Smooth muscle cell (in vitro differentiated cells): ENCODE results near the gene SHLD1. TPM values are rescaled to one million over a fixed set of nuclear protein-coding genes. Genes with fewer than 3 reads are reported as not detected.
A peak's percentile ranks its signal among the peaks of the same experiment; 100 is the strongest.
"Not testable (repeated sequence)": the region's sequence is repeated elsewhere in the genome, so short reads cannot be mapped to it uniquely, and the experiment has no call there.

Experiments
- DNase-seq: peaks from one replicate; lab custom pipeline; 2025; ENCODE audit not compliant: unreplicated experiment; lab: John Stamatoyannopoulos, UW
- H2AFZ ChIP-seq: fragments of 200-600 bp; sonication (generic); 2 replicates; pipeline ENCODE4 v1.6.0; 2016; ENCODE audit warnings: antibody characterized with exemption, low read depth, mild to moderate bottlenecking
- H3F3A ChIP-seq: fragments of 200-600 bp; sonication (generic); 2 replicates; pipeline ENCODE4 v1.6.0; 2017; ENCODE audit warnings: antibody characterized with exemption, low read depth
- H3K27ac ChIP-seq: fragments of 200-600 bp; sonication (generic); 2 replicates; pipeline ENCODE4 v1.5.1; 2016; ENCODE audit warnings: low read depth, mild to moderate bottlenecking
- H3K27me3 ChIP-seq: fragments of 200-600 bp; sonication (generic); 2 replicates; pipeline ENCODE4 v1.6.1; 2016; ENCODE audit warnings: low read depth, mild to moderate bottlenecking
- H3K36me3 ChIP-seq: fragments of 200-600 bp; sonication (generic); 2 replicates; pipeline ENCODE4 v1.5.1; 2016; ENCODE audit warnings: low read depth
- H3K4me1 ChIP-seq: fragments of 200-600 bp; sonication (generic); 2 replicates; pipeline ENCODE4 v1.5.1; 2016; ENCODE audit warnings: low read depth
- H3K4me2 ChIP-seq: fragments of 200-600 bp; sonication (generic); 2 replicates; pipeline ENCODE4 v1.6.0; 2016; ENCODE audit warnings: mild to moderate bottlenecking
- H3K4me3 ChIP-seq: fragments of 200-600 bp; sonication (generic); 2 replicates; pipeline ENCODE4 v1.5.1; 2016; ENCODE audit warnings: mild to moderate bottlenecking
- H3K79me2 ChIP-seq: fragments of 200-600 bp; sonication (generic); 2 replicates; pipeline ENCODE4 v1.6.0; 2016; ENCODE audit warnings: low read depth, mild to moderate bottlenecking
- H3K9ac ChIP-seq: fragments of 200-600 bp; sonication (generic); 2 replicates; pipeline ENCODE4 v1.6.0; 2016; ENCODE audit warnings: low read depth
- H3K9me3 ChIP-seq: fragments of 200-600 bp; sonication (generic); replicated peaks from 2 replicates; pipeline ENCODE4 v1.5.1; 2016; ENCODE audit warnings: low read depth
- H4K20me1 ChIP-seq: fragments of 200-600 bp; sonication (generic); 2 replicates; pipeline ENCODE4 v1.6.0; 2016; ENCODE audit warnings: low read depth
- WGBS: methylation state at CpG from one replicate; pipeline ENCODE4 v1.1.7; 2016; ENCODE audit warnings: low lambda C conversion rate; 5-methylcytosine and 5-hydroxymethylcytosine counted together
- polyA plus RNA-seq: library from polyadenylated mRNA; unstranded; fragments of >200 nt; fragmentation: Nextera tagmentation; extraction: Ambion mirVana; gene quantifications from 2 replicates; pipeline ENCODE4 v1.2.1, GENCODE V29; 2016
- total RNA-seq: library from RNA; depleted of rRNA; stranded (reverse); fragments of >200 nt; gene quantifications from 2 replicates; pipeline ENCODE4 v1.2.3, GENCODE V29; 2014
- TF ChIP-seq, protein P1 (sequence below): fragments of 200-600 bp; sonication (generic); IDR thresholded peaks from 2 replicates; pipeline ENCODE4 v1.5.1; 2017; ENCODE audit warnings: borderline replicate concordance, mild to moderate bottlenecking, antibody characterized with exemption; ENCODE audit not compliant: insufficient read depth, poor library complexity, severe bottlenecking

Gene SHLD1
- total and polyA plus RNA-seq, 2 experiments from 2014 or later: 3.3 to 3.7 TPM

DNA sequence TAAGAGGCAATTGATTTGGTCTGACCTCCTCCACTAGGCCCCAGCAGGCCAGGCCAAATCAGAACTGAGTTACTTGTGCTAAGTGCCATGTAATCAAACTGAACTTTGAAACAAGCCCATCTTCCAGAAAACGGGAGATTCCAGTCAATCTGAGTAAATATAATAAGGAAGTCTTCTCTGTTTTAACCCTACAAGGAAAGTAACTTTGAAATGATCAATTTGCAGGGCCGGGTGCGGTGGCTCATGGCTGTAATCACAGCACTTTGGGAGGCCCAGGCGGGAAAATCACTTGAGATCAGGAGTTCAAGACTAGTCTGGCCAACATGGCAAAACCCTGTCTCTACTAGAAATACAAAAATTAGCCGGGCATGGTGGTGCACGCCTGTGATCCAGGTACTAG lies 2.0 kb upstream of the SHLD1 start:
- TF ChIP-seq, protein P1, sequence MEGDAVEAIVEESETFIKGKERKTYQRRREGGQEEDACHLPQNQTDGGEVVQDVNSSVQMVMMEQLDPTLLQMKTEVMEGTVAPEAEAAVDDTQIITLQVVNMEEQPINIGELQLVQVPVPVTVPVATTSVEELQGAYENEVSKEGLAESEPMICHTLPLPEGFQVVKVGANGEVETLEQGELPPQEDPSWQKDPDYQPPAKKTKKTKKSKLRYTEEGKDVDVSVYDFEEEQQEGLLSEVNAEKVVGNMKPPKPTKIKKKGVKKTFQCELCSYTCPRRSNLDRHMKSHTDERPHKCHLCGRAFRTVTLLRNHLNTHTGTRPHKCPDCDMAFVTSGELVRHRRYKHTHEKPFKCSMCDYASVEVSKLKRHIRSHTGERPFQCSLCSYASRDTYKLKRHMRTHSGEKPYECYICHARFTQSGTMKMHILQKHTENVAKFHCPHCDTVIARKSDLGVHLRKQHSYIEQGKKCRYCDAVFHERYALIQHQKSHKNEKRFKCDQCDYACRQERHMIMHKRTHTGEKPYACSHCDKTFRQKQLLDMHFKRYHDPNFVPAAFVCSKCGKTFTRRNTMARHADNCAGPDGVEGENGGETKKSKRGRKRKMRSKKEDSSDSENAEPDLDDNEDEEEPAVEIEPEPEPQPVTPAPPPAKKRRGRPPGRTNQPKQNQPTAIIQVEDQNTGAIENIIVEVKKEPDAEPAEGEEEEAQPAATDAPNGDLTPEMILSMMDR: no peak
- Histone ChIP-seq H3K27ac (no peak overlapping the region), H2AFZ (no peak overlapping the region)

DNA sequence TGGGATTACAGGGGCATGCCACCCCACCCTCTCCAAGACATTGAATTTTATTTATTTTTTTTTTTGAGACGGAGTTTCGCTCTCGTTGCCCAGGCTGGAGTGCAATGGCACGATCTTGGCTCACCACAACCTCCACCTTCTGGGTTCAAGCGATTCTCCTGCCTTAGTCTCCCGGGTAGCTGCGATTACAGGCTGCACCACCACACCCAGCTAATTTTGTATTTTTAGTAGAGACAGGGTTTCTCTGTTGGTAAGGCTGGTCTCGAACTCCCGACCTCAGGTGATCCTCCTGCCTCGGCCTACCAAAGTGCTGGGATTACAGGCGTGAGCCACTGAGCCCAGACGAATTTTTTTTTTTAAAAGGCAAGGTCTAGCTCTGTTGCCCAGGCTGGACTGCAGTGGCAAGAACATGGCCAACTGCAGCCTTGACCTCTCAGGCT lies 669 bp upstream of the SHLD1 start:
- not testable (repeated sequence) for H3K27me3 ChIP-seq, H3K4me3 ChIP-seq, H3K36me3 ChIP-seq, H4K20me1 ChIP-seq, H3K4me1 ChIP-seq, H3K9me3 ChIP-seq, H3K4me2 ChIP-seq, H3K79me2 ChIP-seq, H3F3A ChIP-seq, DNase-seq, H3K9ac ChIP-seq, H3K27ac ChIP-seq
- H2AFZ ChIP-seq: peak overlapping the region; percentile 98
- 98% methylated on average over 12 of the region's 12 CpGs for WGBS

More for the DNA sequence above, 2.0 kb upstream of the SHLD1 start:
- Histone ChIP-seq H4K20me1 (no peaks in the 10 kb centered on the region), H3K9me3 (no peaks in the 10 kb centered on the region), H3K36me3 (no peaks in the 10 kb centered on the region), H3F3A (no peaks in the 10 kb centered on the region), H3K4me3 (no peak overlapping the region), H3K9ac (no peak overlapping the region), H3K27me3 (no peaks in the 10 kb centered on the region), H3K4me2 (no peak overlapping the region), H3K79me2 (peaks cover 3% of the 10 kb centered on the region), H3K4me1 (no peaks in the 10 kb centered on the region)
- no peak for DNase-seq
- 98% methylated on average over 6 of the region's 6 CpGs for WGBS

DNA sequence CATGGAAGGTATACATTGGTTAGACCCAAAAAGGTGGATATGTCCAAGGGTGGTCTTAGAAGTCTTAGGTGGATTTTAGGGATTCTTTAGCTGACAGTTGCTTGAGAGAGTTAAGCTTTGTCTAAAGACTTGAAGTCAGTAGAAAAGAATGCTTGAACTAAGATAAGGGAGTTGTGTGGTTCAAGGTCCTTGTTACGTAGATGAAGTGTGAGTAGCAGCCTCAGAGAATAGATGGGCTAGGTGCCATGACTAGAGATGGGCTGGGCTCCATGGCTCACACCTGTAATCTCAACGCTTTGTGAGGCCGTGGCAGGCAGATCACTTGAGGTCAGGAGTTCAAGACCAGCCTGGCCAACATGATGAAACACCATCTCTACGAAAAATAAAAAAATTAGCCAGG lies 1.7 kb downstream of the SHLD1 start:
- Histone ChIP-seq H4K20me1 (no peaks in the 10 kb centered on the region), H3K4me2 (no peak overlapping the region), H3K79me2 (peaks cover 3% of the 10 kb centered on the region), H3K27ac (no peak overlapping the region), H2AFZ (no peak overlapping the region), H3K9me3 (no peaks in the 10 kb centered on the region), H3K9ac (no peak overlapping the region), H3F3A (no peaks in the 10 kb centered on the region), H3K4me3 (no peak overlapping the region), H3K4me1 (no peaks in the 10 kb centered on the region), H3K27me3 (no peaks in the 10 kb centered on the region), H3K36me3 (no peaks in the 10 kb centered on the region)
- WGBS: 89% methylated on average over 4 of the region's 4 CpGs
- no peak for DNase-seq
- TF ChIP-seq, protein P1: no peak

DNA sequence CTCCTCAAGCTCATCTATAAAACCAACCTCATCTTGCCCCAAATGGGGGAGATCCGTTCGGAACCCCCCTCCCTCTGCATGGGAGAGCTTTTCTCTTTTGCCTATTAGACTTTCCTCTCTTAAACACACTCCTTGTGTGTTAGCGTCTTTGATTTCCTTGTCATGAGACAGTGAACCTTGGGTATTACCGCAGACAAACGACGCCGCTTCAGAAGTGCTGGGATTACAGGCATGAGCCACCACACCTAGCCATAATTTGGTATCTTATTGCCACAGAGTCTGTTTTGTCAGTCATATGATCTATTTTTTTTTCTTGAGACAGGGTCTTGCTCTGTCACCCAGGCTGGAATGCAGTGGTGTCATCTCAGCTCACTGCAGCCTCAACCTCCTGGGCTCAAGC lies 3.6 kb downstream of the SHLD1 start:
- H3K27me3 ChIP-seq: no peaks in the 10 kb centered on the region
- 98% methylated on average over 7 of the region's 7 CpGs for WGBS

More for the DNA sequence above, 3.6 kb downstream of the SHLD1 start:
- H3K4me2 ChIP-seq: no peak overlapping the region
- H3K4me1 ChIP-seq: no peaks in the 10 kb centered on the region
- DNase-seq: no peak
- H3K27ac ChIP-seq: no peak overlapping the region
- H3K9me3 ChIP-seq: no peaks in the 10 kb centered on the region
- H3F3A ChIP-seq: no peaks in the 10 kb centered on the region
- TF ChIP-seq, protein P1: no peak
- peaks cover 3% of the 10 kb centered on the region for H3K79me2 ChIP-seq
- no peak overlapping the region for H2AFZ ChIP-seq
- H4K20me1 ChIP-seq: no peaks in the 10 kb centered on the region
- H3K4me3 ChIP-seq: no peak overlapping the region
- no peak overlapping the region for H3K9ac ChIP-seq
- H3K36me3 ChIP-seq: no peaks in the 10 kb centered on the region
